GM23248 (cell line): ENCODE data around the gene ABLIM2. TPM values are rescaled to one million over a fixed set of nuclear protein-coding genes. Genes with fewer than 3 reads are reported as not detected.

Experiments
- DNase-seq: peaks from one replicate; pipeline ENCODE4 v3.0.0-alpha.2; 2015
- H2AFZ ChIP-seq: fragments of 200-600 bp; sonication (generic); 2 replicates; pipeline ENCODE4 v1.6.1; 2016; ENCODE audit warnings: antibody characterized with exemption
- H3F3A ChIP-seq: fragments of 200-600 bp; sonication (generic); 2 replicates; pipeline ENCODE4 v1.6.1; 2016; ENCODE audit warnings: mild to moderate bottlenecking, antibody characterized with exemption, mixed run types; ENCODE audit not compliant: insufficient read depth
- H3K27ac ChIP-seq: fragments of 200-600 bp; sonication (generic); 2 replicates; pipeline ENCODE4 v1.5.1; 2016; ENCODE audit warnings: mild to moderate bottlenecking
- H3K27me3 ChIP-seq: fragments of 200-600 bp; sonication (generic); replicated peaks from 2 replicates; pipeline ENCODE4 v1.6.1; 2016; ENCODE audit warnings: mild to moderate bottlenecking; ENCODE audit not compliant: insufficient read depth
- H3K36me3 ChIP-seq: fragments of 200-600 bp; sonication (generic); 2 replicates; pipeline ENCODE4 v1.6.1; 2016; ENCODE audit warnings: low read depth, mild to moderate bottlenecking
- H3K4me1 ChIP-seq: fragments of 200-600 bp; sonication (generic); 2 replicates; pipeline ENCODE4 v1.6.1; 2016; ENCODE audit warnings: mild to moderate bottlenecking; ENCODE audit not compliant: insufficient read depth
- H3K4me2 ChIP-seq: fragments of 200-600 bp; sonication (generic); one replicate; pipeline ENCODE4 v1.6.1; 2016; ENCODE audit warnings: mild to moderate bottlenecking; ENCODE audit not compliant: unreplicated experiment
- H3K4me3 ChIP-seq: fragments of 200-600 bp; sonication (generic); 2 replicates; pipeline ENCODE4 v1.5.1; 2016; ENCODE audit warnings: mild to moderate bottlenecking
- H3K79me2 ChIP-seq: fragments of 200-600 bp; sonication (generic); 2 replicates; pipeline ENCODE4 v1.6.1; 2016; ENCODE audit warnings: mild to moderate bottlenecking; ENCODE audit not compliant: insufficient read depth
- H3K9ac ChIP-seq: fragments of 200-600 bp; sonication (generic); 2 replicates; pipeline ENCODE4 v1.6.1; 2016; ENCODE audit warnings: mild to moderate bottlenecking
- H3K9me2 ChIP-seq: fragments of 200-600 bp; sonication (generic); 2 replicates; pipeline ENCODE4 v1.6.1; 2016; ENCODE audit warnings: mixed run types, mild to moderate bottlenecking, moderate library complexity; ENCODE audit not compliant: insufficient read depth
- H3K9me3 ChIP-seq: fragments of 200-600 bp; sonication (generic); one replicate; pipeline ENCODE4 v1.6.1; 2017; ENCODE audit warnings: low read depth
- H4K20me1 ChIP-seq: fragments of 200-600 bp; sonication (generic); 2 replicates; pipeline ENCODE4 v1.6.0; 2016; ENCODE audit not compliant: insufficient read depth
- EZH2 ChIP-seq: fragments of 200-600 bp; sonication (generic); IDR thresholded peaks from 2 replicates; pipeline ENCODE4 v1.6.1; 2018; ENCODE audit warnings: antibody characterized with exemption, mild to moderate bottlenecking; ENCODE audit not compliant: insufficient read depth, poor library complexity, severe bottlenecking
- EZH2phosphoT487 ChIP-seq: fragments of 200-600 bp; sonication (generic); IDR thresholded peaks from 2 replicates; pipeline ENCODE4 v1.6.1; 2018; ENCODE audit warnings: antibody characterized with exemption, moderate library complexity, mild to moderate bottlenecking, low read depth; ENCODE audit not compliant: insufficient read depth
- WGBS, 2 experiments: methylation state at CpG; one replicate each; pipeline ENCODE4 v1.1.6; 2015 to 2017; ENCODE audit warnings: low lambda C conversion rate in 2 of 2, low coverage in 1 of 2; ENCODE audit errors: missing lambda C conversion rate in 2 of 2; 5-methylcytosine and 5-hydroxymethylcytosine counted together
- in situ Hi-C: fragments of 300-500 bp; cut with MboI; formaldehyde crosslinking; loops from 2 replicates; pipeline ENCODE4 v1.15.0; 2020
- polyA plus RNA-seq: library from polyadenylated mRNA; unstranded; fragments of >200 nt; fragmentation: Nextera tagmentation; extraction: Ambion mirVana; gene quantifications from 2 replicates; pipeline ENCODE4 v1.2.1, GENCODE V29; 2016
- total RNA-seq: library from RNA; depleted of rRNA; stranded (reverse); fragments of >200 nt; shearing (Covaris generic); gene quantifications from 2 replicates; pipeline ENCODE4 v1.2.3, GENCODE V29; 2014

ABLIM2 gene
- total and polyA plus RNA-seq, 2 experiments from 2014 or later: not detected

DNA sequence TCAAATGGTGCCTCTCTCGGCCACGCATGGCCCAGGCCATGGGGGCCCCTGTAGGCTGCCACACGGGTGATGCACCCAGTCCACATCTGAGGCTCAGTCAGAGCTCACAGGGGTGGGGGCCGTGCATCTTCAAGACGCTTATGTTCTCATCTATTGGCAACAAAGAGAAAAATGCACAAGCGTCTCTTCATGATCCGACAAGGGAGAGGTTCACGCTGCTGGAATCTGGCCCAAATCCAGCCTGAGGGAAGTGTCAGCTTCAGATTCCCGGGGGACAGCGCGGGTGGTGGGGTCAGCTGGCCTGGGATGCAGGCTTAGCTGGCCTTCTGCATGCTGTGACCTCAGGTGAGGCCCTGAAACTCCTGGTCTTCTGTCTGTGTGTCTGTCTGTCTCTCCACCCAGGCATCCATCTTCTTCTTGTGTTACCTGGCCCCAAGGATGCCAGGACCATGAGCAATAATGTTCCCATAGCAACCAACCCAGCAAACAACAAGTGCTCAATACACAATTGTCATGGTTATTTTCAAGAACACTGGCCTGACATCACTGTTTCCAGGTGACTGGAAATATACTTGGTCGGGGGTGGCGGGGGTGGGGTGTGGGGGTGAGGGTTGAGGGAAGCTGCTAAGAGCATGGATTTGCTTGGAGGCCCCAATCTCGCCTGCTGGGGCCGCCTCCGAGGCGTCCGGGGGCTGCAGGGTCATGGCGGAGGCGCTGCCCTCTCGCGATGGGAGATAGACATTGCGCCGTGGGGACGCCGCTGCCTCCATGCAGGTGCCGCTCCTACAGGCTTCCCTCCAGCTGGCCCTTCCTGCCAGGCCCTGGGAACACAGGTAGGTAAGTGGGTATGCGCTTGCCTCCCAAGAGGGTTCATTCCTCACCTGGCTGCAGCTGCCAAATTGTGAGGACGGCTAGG is 48.3 kb downstream of the ABLIM2 start:
- Histone ChIP-seq H3K9me2 (no peaks in the 10 kb centered on the region), H3K4me3 (no peak overlapping the region), H3K36me3 (no peaks in the 10 kb centered on the region), H3K79me2 (no peaks in the 10 kb centered on the region), H3K9ac (no peak overlapping the region), H4K20me1 (no peaks in the 10 kb centered on the region), H3K27me3 (peaks cover 76% of the 10 kb centered on the region), H2AFZ (no peak overlapping the region), H3K4me2 (no peak overlapping the region), H3K27ac (no peak overlapping the region), H3K4me1 (no peaks in the 10 kb centered on the region), H3F3A (no peaks in the 10 kb centered on the region), H3K9me3 (no peaks in the 10 kb centered on the region)
- 23 to 24% methylated on average over 28 to 29 of the region's 29 CpGs for whole genome bisulfite sequencing, 2 experiments
- in situ Hi-C loops: no loop called here
- TF ChIP-seq EZH2 (no peak), EZH2phosphoT487 (no peak)
- peak; percentile 25 for DNase-seq

GRCh38 chr4:8109406-8110065 is 49.1 kb downstream of the ABLIM2 start:
- Histone ChIP-seq H2AFZ (no peak overlapping the region), H3K27me3 (peaks cover 80% of the 10 kb centered on the region), H3K9me2 (no peaks in the 10 kb centered on the region), H3K27ac (no peak overlapping the region), H3K4me3 (no peak overlapping the region), H3K79me2 (no peaks in the 10 kb centered on the region), H3K4me1 (no peaks in the 10 kb centered on the region), H4K20me1 (no peaks in the 10 kb centered on the region), H3F3A (no peaks in the 10 kb centered on the region), H3K9me3 (no peaks in the 10 kb centered on the region), H3K36me3 (no peaks in the 10 kb centered on the region), H3K9ac (no peak overlapping the region), H3K4me2 (no peak overlapping the region)
- 59 to 68% methylated on average over 20 of the region's 20 CpGs for WGBS, 2 experiments
- TF ChIP-seq EZH2 (no peak), EZH2phosphoT487 (no peak)
- DNase-seq: no peak
- in situ Hi-C loops: no loop called here

- in situ Hi-C loops: no loop called here
- Histone ChIP-seq H3K36me3 (no peaks in the 10 kb centered on the region), H3K4me1 (no peaks in the 10 kb centered on the region), H2AFZ (no peak overlapping the region), H3K9me3 (no peaks in the 10 kb centered on the region), H3K9ac (no peak overlapping the region), H3K27ac (no peak overlapping the region), H4K20me1 (no peaks in the 10 kb centered on the region), H3K27me3 (peaks cover 79% of the 10 kb centered on the region), H3K79me2 (no peaks in the 10 kb centered on the region), H3F3A (no peaks in the 10 kb centered on the region), H3K4me2 (no peak overlapping the region), H3K4me3 (no peak overlapping the region), H3K9me2 (no peaks in the 10 kb centered on the region)
- no peak for DNase-seq
- TF ChIP-seq EZH2 (no peak), EZH2phosphoT487 (no peak)
- 71 to 75% methylated on average over 14 of the region's 14 CpGs for WGBS, 2 experiments
Measured at GRCh38 chr4:8108991-8109390, 49.6 kb downstream of the ABLIM2 start.

- Histone ChIP-seq H3K27me3 (peaks cover 78% of the 10 kb centered on the region), H3K36me3 (no peaks in the 10 kb centered on the region), H3F3A (no peaks in the 10 kb centered on the region), H3K4me1 (no peaks in the 10 kb centered on the region), H3K27ac (no peak overlapping the region), H3K9ac (no peak overlapping the region), H3K79me2 (no peaks in the 10 kb centered on the region), H3K9me3 (no peaks in the 10 kb centered on the region), H3K9me2 (no peaks in the 10 kb centered on the region), H4K20me1 (no peaks in the 10 kb centered on the region), H3K4me2 (no peak overlapping the region), H2AFZ (no peak overlapping the region), H3K4me3 (no peak overlapping the region)
- in situ Hi-C loops: no loop called here
- DNase-seq: no peak
- WGBS, 2 experiments: 50 to 51% methylated on average over 20 of the region's 20 CpGs
- TF ChIP-seq EZH2 (no peak), EZH2phosphoT487 (no peak)
Measured at GRCh38 chr4:8108261-8108660, 50.4 kb downstream of the ABLIM2 start.
